Rectal smooth muscle tissue (tissue), 1 donor: Measurements from ENCODE around the gene GDF10.

Experiments
- H3K27ac ChIP-seq: one replicate; pipeline ENCODE4 v1.7.0; 2013; ENCODE audit warnings: low read depth, low read length, inconsistent platforms
- H3K27me3 ChIP-seq: one replicate; pipeline ENCODE4 v1.7.0; 2013; ENCODE audit warnings: low read length; ENCODE audit not compliant: control insufficient read depth, insufficient read depth
- H3K36me3 ChIP-seq: one replicate; pipeline ENCODE4 v1.7.0; 2013; ENCODE audit warnings: low read length; ENCODE audit not compliant: control insufficient read depth, insufficient read depth
- H3K4me1 ChIP-seq: one replicate; pipeline ENCODE4 v1.7.0; 2013; ENCODE audit warnings: low read length; ENCODE audit not compliant: control insufficient read depth, insufficient read depth
- H3K4me3 ChIP-seq: one replicate; pipeline ENCODE4 v1.7.0; 2013; ENCODE audit warnings: low read length
- H3K9ac ChIP-seq: one replicate; pipeline ENCODE4 v1.7.0; 2013; ENCODE audit warnings: low read length

Gene GDF10

DNA sequence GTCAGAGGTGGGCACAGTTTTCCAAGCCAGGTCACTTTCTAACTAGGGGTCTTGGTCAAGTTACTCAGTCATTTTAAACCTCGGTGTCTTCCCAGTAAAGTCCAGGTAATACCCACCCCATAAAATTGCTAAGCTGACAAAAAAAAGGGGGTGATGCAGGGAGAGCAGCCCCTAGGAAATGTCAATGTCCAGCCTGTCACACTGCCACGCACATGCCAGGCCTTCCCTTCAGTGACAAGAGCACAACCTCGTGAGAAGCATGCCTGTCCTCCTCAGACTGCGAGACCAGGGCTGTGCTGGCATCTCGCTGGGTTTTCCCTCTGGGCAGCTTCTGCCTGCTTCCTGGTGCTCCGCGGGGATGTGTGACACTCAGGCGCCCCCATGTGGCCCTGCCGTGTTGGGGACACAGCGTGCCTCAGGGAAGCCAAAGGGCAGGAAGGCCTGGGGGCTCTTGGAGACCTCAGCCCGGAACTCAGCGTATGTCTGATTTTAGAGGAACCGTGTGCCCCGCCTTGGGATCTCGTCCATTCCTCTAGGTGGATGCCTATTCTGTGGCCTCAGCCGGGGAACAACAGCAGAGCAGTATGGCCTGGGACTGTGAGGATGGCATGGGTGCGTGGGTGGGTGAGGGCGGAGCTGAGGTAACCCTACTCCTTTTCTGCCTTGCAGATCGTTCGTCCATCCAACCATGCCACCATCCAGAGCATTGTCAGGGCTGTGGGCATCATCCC lies 12.1 kb downstream of the GDF10 start:
- Histone ChIP-seq H3K27ac (no peak overlapping the region), H3K36me3 (no peaks in the 10 kb centered on the region), H3K4me3 (no peak overlapping the region), H3K9ac (no peak overlapping the region), H3K4me1 (no peaks in the 10 kb centered on the region), H3K27me3 (no peaks in the 10 kb centered on the region)

DNA sequence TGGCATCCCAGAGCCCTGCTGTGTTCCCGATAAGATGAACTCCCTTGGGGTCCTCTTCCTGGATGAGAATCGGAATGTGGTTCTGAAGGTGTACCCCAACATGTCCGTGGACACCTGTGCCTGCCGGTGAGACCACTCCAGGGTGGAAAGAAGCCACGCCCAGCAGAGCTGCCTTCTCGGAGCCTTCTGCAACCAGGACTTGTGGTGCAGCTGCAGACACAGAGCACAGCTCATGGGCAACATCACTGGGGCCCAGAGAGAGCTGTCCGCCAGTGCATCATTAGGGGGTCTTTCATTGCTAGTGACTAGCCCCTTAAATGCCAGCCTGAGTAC lies 12.6 kb downstream of the GDF10 start:
- Histone ChIP-seq H3K4me3 (no peak overlapping the region), H3K27ac (no peak overlapping the region), H3K27me3 (no peaks in the 10 kb centered on the region), H3K4me1 (no peaks in the 10 kb centered on the region), H3K36me3 (no peaks in the 10 kb centered on the region), H3K9ac (no peak overlapping the region)

DNA sequence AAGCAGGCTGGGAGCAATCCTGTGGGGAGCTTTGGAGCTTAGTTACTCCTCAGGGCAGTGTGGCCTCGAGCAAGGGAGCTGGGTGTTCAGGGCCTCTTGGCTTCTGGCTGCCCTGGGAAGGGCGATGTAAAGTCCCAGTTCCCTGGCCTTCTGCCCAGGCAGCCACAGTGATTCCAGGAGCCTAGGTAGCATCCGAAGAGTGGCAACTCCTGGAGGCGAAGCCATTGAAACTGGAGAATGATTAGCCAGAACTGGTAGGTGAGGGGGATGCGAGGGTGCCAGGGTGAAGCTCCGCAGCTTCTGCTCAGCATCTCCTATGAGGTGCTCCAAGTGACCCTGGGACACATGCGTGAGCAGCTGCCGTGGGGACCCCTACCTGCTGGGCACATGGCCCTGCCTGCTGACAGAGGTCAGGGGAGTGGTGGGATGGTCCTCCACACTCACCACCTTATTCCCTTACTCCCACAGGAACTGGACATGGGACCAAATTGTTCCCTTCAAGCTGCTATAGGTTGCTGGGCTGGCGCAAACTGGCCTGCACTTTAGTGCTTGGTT lies 14.5 kb downstream of the GDF10 start:
- no peaks in the 10 kb centered on the region for H3K27me3 ChIP-seq
- no peak overlapping the region for H3K9ac ChIP-seq
- H3K27ac ChIP-seq, result no peak overlapping the region
- no peak overlapping the region for H3K4me3 ChIP-seq
- no peaks in the 10 kb centered on the region for H3K36me3 ChIP-seq
- H3K4me1 ChIP-seq, result no peaks in the 10 kb centered on the region

DNA sequence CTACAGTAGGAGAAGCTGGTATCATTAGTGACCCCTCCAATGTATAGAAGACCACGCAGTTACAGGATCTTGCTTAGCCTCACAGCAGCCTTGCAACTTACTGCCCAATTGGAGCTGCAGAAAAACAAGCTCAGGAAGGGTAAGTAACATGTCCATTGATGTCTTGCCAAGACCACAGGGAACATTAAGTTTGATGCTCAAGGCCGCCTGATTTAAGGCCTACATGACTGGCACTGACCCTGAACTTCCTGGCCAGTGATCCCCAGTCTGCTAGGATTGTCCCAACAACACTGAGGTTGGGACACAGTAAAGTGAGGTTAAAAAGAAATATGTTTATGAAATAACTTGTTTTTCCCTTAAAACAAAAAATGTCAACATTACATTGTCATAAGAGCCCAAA lies 15.4 kb downstream of the GDF10 start:
- no peak overlapping the region for H3K4me3 ChIP-seq
- H3K9ac ChIP-seq, result no peak overlapping the region
- no peaks in the 10 kb centered on the region for H3K36me3 ChIP-seq
- H3K27ac ChIP-seq, result no peak overlapping the region
- H3K4me1 ChIP-seq, result no peaks in the 10 kb centered on the region
- no peaks in the 10 kb centered on the region for H3K27me3 ChIP-seq

DNA sequence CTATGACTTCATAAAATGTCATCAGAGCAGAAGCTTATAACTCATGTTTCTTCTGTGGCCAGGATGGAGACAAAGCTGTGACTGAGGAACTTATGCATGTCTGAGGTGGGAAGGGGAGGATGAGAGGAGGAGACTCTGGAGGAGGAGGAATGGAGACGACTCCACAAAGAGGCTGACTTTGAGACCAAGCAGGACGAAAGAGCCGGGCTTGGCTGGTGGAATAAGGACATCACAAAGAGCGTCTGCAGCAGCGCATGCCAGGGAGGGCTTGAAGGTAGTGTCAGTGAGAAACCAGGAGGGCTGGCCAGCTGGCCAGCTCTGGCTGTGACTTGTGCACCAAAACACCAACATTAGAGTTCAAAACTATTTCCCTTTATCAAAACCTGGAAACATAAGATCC lies 16.1 kb downstream of the GDF10 start:
- Histone ChIP-seq H3K4me3 (no peak overlapping the region), H3K9ac (no peak overlapping the region), H3K4me1 (no peaks in the 10 kb centered on the region), H3K36me3 (no peaks in the 10 kb centered on the region), H3K27ac (no peak overlapping the region), H3K27me3 (no peaks in the 10 kb centered on the region)

DNA sequence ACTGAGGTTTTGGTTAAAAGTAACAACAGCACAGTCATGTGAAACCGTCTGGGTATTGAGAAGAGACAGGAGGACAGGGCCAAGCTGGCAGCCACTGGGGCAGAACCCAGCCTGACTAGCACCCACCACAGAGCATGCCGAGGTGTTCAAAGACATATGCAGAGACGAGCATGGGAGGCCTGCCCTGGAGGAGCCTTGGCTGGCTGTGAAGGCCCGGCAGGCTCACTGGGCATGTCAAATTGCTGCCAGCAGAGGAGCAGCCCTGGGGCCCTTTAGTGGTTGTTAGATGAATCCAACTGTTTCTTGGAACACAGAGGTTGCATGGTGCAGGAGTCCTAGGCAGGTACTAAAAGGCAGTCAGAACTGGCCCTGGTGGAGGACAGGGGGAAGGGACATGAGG lies 17.3 kb downstream of the GDF10 start:
- Histone ChIP-seq H3K27ac (no peak overlapping the region), H3K9ac (no peak overlapping the region)

DNA sequence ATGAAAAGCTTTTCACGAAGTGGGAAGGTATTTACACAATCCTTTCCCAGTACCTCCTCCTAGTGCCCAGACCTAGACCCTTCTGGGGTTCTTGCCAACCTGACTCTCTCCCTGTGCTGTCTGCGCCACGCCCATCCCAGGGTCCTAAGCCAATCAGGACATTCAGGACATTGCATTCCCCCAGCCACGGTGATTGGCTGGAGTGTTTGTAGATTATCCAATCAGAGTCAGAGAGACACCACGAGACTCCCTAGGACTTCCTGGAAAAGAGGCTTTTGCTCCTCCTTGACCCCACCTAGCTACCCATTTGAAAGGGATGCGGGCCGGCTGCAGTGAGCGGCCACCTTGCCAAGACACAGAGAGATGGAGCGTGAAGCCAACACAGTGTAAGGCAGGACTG lies 18.7 kb downstream of the GDF10 start:
- Histone ChIP-seq H3K27ac (no peak overlapping the region), H3K9ac (no peak overlapping the region), H3K4me3 (no peak overlapping the region), H3K4me1 (no peaks in the 10 kb centered on the region), H3K27me3 (no peaks in the 10 kb centered on the region), H3K36me3 (no peaks in the 10 kb centered on the region)

More for the DNA sequence above, 17.3 kb downstream of the GDF10 start:
- H3K4me3 ChIP-seq, result no peak overlapping the region
- H3K27me3 ChIP-seq, result no peaks in the 10 kb centered on the region
- H3K36me3 ChIP-seq, result no peaks in the 10 kb centered on the region
- no peaks in the 10 kb centered on the region for H3K4me1 ChIP-seq

DNA sequence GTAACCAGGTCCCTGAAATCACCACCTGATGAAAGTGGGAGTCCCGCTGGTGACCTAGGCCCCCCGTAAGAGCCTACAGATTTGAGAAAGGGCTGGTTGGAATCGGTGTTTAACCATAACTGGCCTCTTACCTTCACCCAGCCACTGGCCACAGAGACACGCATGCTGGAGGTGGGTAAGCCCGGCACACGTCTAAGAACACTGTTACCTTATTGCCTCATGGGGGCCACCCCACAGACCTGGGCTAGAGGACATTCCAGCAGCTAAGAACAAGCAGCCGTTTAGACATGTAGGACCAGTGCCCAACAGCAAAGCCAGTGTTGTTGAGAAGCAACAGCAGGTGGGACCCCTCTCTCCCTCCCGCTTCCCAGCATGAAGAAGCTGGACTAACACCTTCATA lies 19.8 kb downstream of the GDF10 start:
- Histone ChIP-seq H3K9ac (no peak overlapping the region), H3K27ac (no peak overlapping the region), H3K36me3 (no peaks in the 10 kb centered on the region), H3K4me1 (no peaks in the 10 kb centered on the region), H3K27me3 (no peaks in the 10 kb centered on the region), H3K4me3 (no peak overlapping the region)

DNA sequence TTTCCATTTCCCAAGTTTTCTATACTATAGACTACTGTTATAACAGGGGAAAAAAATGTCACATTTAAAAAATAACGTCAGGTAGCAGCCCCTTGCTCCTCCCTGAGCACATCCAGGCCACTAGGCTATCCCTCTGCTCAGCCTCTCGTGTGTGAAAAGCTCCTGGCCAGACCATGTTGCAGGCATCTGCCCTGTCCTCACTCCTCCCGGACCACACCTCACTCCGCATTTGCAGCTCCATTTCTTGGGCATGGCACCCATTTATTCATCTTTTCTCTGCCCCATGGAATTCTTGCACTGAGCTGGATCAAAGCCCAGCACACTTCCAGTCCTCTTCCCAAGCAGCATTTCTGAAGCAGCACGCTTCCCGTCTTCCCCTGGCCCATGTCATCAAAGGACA lies 20.8 kb downstream of the GDF10 start:
- no peaks in the 10 kb centered on the region for H3K36me3 ChIP-seq
- H3K27me3 ChIP-seq, result no peaks in the 10 kb centered on the region
- H3K9ac ChIP-seq, result no peak overlapping the region

DNA sequence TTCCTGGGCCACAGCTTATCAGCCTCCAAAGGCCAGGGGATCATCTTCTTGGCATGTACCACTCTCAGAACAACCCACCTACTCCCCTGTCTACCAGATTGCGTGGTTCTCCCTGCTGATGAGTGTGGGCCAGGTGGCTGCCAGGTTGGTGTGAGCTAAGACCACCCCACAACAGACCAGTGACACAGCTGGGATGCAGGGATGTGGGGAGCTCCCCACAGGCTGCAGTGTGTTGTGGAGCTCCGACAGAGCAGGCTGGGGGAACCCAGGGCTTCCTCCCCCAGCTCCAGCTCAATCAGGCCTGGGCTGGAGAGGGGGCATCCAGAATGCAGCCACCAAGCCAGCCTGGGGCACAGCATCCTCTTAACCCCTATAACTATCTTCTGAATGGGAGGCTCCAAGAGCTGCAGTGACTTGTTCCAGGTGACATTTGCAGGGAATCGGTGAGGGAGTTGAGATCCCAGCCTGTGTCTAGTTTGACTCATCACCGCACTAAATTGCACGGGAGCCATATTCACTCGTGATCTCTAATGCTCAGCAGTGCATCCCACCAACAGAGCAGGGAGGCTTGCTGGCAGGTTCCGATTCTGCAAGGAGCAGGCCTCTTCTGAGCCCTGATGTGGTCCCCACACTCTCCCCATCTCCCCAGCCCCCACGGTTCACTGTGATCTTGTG lies 21.7 kb downstream of the GDF10 start:
- Histone ChIP-seq H3K36me3 (no peaks in the 10 kb centered on the region), H3K27me3 (no peaks in the 10 kb centered on the region), H3K4me1 (no peaks in the 10 kb centered on the region), H3K27ac (no peak overlapping the region), H3K9ac (no peak overlapping the region), H3K4me3 (no peak overlapping the region)

More for the DNA sequence above, 20.8 kb downstream of the GDF10 start:
- no peaks in the 10 kb centered on the region for H3K4me1 ChIP-seq
- H3K4me3 ChIP-seq, result no peak overlapping the region
- H3K27ac ChIP-seq, result no peak overlapping the region

DNA sequence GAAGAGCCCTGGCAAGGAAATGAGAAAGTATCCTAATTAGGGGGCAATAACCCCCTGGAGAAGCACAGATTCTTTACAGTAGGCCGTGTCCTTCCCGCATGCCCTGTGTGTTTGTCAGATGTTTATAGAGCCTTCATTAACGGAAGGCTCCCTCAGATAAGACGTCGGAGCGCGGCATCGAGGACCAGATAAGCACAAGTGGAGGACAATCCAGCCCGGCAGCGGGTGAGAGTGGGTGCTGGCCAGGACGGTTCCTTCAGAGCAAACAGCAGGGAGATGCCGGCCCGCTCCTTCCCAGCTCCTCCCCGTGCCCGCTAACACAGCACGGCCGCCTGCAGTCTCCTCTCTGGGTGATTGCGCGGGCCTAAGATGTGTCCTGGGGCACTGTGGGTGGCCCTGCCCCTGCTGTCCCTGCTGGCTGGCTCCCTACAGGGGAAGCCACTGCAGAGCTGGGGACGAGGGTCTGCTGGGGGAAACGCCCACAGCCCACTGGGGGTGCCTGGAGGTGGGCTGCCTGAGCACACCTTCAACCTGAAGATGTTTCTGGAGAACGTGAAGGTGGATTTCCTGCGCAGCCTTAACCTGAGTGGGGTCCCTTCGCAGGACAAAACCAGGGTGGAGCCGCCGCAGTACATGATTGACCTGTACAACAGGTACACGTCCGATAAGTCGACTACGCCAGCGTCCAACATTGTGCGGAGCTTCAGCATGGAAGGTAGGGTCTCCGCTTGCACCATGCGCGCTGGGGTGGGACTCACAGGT lies 22.5 kb downstream of the GDF10 start, which contains the start of gene GDF2:
TSS of gene GDF2 (plus strand) at position 155 of the 762 bp plus-strand sequence. CDS start at position 370, 215 bp downstream.
- no peaks in the 10 kb centered on the region for H3K4me1 ChIP-seq
- no peak within 1 kb of the TSS for H3K9ac ChIP-seq
- H3K36me3 ChIP-seq, result no peaks in the 10 kb centered on the region
- no peak within 1 kb of the TSS for H3K27ac ChIP-seq
- no peaks in the 10 kb centered on the region for H3K27me3 ChIP-seq
- no peak within 1 kb of the TSS for H3K4me3 ChIP-seq

DNA sequence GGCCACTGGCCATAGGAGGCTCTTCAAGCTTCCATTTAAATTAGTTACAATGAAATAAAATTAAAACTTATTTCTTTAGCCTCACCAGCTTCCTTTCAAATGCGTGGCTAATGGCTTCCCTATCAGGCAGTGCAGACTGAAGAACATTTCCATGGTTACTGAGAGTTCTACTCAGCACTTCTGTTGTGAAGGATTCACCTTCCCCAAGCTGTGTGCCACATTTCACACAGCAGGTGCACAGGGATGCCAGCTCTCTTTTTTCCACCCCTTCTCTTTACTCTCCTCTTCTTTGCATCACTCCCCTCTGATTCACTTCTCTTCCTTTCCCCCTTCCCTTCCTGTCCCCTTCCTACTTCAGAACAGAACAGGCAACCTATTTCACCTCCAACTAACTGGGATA lies 23.1 kb downstream of the GDF10 start:
- H3K27ac ChIP-seq, result no peak overlapping the region
- H3K4me3 ChIP-seq, result no peak overlapping the region
- H3K9ac ChIP-seq, result no peak overlapping the region
- H3K36me3 ChIP-seq, result no peaks in the 10 kb centered on the region
- H3K27me3 ChIP-seq, result no peaks in the 10 kb centered on the region
- no peaks in the 10 kb centered on the region for H3K4me1 ChIP-seq
